HG03045 (cell line): ENCODE measurements around the gene CACNG3.

Experiments
- ATAC-seq: cut with Tn5 transposase; IDR thresholded peaks from one replicate; pipeline ENCODE4 v1.9.1; 2021; ENCODE audit warnings: mild to moderate bottlenecking, moderate library complexity; ENCODE audit not compliant: unreplicated experiment

Gene CACNG3

GRCh38 chr16:24381470-24382118 lies 125.5 kb downstream of the CACNG3 start:
- ATAC-seq, result no peak

- ATAC-seq, result no peak
These were observed 126.8 kb downstream of the CACNG3 start for GRCh38 chr16:24382762-24383407.

- ATAC-seq, result no peak
These were observed 138.2 kb downstream of the CACNG3 start for GRCh38 chr16:24394341-24394740.

- no peak for ATAC-seq
These were observed 140.5 kb downstream of the CACNG3 start for GRCh38 chr16:24396350-24397271.

GRCh38 chr16:24409045-24409444 lies 152.9 kb downstream of the CACNG3 start:
- ATAC-seq, result no peak
